ENCODE results near the gene TPT1.
"Not testable (repeated sequence)": the region's sequence is repeated elsewhere in the genome, so short reads cannot be mapped to it uniquely, and the experiment has no call there.

TPT1 gene

GRCh38 chr13:45306966-45307365, 34.0 kb downstream of the TPT1 start:
- DNase-seq (ENCODE audit: insufficient read length, low spot score) (no peak), FAIRE-seq (no peak)

- DNase-seq (ENCODE audit: insufficient read length, low spot score): no peak
- no peak for FAIRE-seq
Measured at GRCh38 chr13:45305079-45305478, 35.9 kb downstream of the TPT1 start.

GRCh38 chr13:45303866-45304265, 37.1 kb downstream of the TPT1 start:
- DNase-seq (ENCODE audit: insufficient read length, low spot score) (no peak), FAIRE-seq (no peak)

GRCh38 chr13:45303026-45303425, 38.0 kb downstream of the TPT1 start:
- FAIRE-seq (no peak), DNase-seq (ENCODE audit: insufficient read length, low spot score) (no peak)

- FAIRE-seq: no peak
Measured at GRCh38 chr13:45302507-45302906, 38.5 kb downstream of the TPT1 start.

GRCh38 chr13:45301263-45301662, 39.7 kb downstream of the TPT1 start:
- DNase-seq (ENCODE audit: insufficient read length, low spot score) (no peak), FAIRE-seq (no peak)

More at GRCh38 chr13:45302507-45302906, 38.5 kb downstream of the TPT1 start:
- no peak for DNase-seq (ENCODE audit: insufficient read length, low spot score)

- DNase-seq (ENCODE audit: insufficient read length, low spot score) (no peak), FAIRE-seq (no peak)
Measured at GRCh38 chr13:45300190-45300985, 40.6 kb downstream of the TPT1 start.

- DNase-seq (ENCODE audit: insufficient read length, low spot score): no peak
- FAIRE-seq: no peak
Measured at GRCh38 chr13:45299194-45299593, 41.8 kb downstream of the TPT1 start.

- not testable (repeated sequence) for FAIRE-seq; DNase-seq (ENCODE audit: insufficient read length, low spot score)
Measured at GRCh38 chr13:45298550-45298949, 42.4 kb downstream of the TPT1 start.

GRCh38 chr13:45298206-45298505, 42.8 kb downstream of the TPT1 start:
- no peak for FAIRE-seq
- DNase-seq (ENCODE audit: insufficient read length, low spot score): no peak

- DNase-seq (ENCODE audit: insufficient read length, low spot score): no peak
- FAIRE-seq: no peak
Measured at GRCh38 chr13:45297456-45298205, 43.4 kb downstream of the TPT1 start.

GRCh38 chr13:45296259-45296658, 44.7 kb downstream of the TPT1 start:
- DNase-seq (ENCODE audit: insufficient read length, low spot score): no peak
- FAIRE-seq: no peak

GRCh38 chr13:45295536-45295935, 45.4 kb downstream of the TPT1 start:
- FAIRE-seq: no peak
- DNase-seq (ENCODE audit: insufficient read length, low spot score): no peak

GRCh38 chr13:45292176-45292575, 48.8 kb downstream of the TPT1 start:
- FAIRE-seq (no peak), DNase-seq (ENCODE audit: insufficient read length, low spot score) (no peak)

GRCh38 chr13:45289936-45290563, 50.9 kb downstream of the TPT1 start:
- FAIRE-seq: no peak

More at GRCh38 chr13:45289936-45290563, 50.9 kb downstream of the TPT1 start:
- DNase-seq (ENCODE audit: insufficient read length, low spot score): no peak

Data from HTR-8/SVneo (cell line).